ENCODE results near the gene PLEKHG7. TPM values are rescaled to one million over a fixed set of nuclear protein-coding genes. Genes with fewer than 3 reads are reported as not detected.

The PLEKHG7 gene
- total RNA-seq, 2 experiments from 2014 or later: not detected

DNA sequence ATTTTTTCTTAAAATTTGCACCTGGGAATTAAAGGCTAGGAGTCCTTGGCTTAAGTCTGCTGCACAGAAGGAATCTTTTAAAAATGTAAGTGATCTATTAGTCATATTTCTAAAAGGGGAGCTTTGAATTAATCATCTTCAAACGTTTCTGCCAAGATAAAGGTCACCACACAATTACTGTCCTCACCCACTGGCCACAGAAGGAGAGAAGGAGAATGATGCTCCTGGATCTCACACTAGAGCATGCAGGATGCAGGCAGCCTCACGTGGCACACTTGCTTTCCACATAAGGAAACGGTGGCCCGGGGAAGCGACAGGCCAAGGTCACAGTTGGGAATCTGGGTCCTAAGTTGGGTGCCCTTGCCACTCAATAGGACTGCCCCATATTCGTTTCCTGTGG is 16.9 kb downstream of the PLEKHG7 start:
- TF ChIP-seq, protein P1, sequence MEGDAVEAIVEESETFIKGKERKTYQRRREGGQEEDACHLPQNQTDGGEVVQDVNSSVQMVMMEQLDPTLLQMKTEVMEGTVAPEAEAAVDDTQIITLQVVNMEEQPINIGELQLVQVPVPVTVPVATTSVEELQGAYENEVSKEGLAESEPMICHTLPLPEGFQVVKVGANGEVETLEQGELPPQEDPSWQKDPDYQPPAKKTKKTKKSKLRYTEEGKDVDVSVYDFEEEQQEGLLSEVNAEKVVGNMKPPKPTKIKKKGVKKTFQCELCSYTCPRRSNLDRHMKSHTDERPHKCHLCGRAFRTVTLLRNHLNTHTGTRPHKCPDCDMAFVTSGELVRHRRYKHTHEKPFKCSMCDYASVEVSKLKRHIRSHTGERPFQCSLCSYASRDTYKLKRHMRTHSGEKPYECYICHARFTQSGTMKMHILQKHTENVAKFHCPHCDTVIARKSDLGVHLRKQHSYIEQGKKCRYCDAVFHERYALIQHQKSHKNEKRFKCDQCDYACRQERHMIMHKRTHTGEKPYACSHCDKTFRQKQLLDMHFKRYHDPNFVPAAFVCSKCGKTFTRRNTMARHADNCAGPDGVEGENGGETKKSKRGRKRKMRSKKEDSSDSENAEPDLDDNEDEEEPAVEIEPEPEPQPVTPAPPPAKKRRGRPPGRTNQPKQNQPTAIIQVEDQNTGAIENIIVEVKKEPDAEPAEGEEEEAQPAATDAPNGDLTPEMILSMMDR (IDR thresholded peaks at IDR 0.05): no peak
- Mint-ChIP-seq H3K27me3 (peaks cover 1% of the 10 kb centered on the region), H3K4me3 (no peak overlapping the region), H3K36me3 (ENCODE audit: low read depth) (no peaks in the 10 kb centered on the region), H3K9me3 (peaks cover 4% of the 10 kb centered on the region), H3K4me1 (ENCODE audit: low read depth) (no peaks in the 10 kb centered on the region), H3K27ac (no peak overlapping the region)
- ChIA-PET POLR2A (no interaction called here), CTCF (no interaction called here)
- intact Hi-C loops (cut with micrococcal nuclease): no loop called here
- ATAC-seq: no peak
- no peak for DNase-seq

DNA sequence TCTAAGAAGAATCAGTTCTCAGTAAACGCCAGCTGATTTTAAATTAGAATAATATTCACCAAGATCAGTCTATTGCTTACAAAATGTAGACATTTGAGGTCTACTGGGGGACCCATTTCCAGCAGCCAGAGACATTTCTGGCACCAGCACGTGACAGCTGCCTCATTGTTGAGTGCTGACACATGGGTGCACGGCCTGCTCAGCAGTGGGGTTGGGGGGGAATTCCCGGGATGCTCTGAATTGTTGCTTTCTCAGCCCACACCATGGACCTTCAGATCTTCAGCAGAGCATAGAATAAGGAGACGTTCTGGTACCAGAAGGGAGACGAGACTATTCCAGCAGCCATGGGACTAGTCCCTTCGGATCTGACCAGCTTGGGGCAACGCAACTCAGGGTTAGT is 18.3 kb downstream of the PLEKHG7 start:
- peaks cover 5% of the 10 kb centered on the region for H3K9me3 Mint-ChIP-seq
- CTCF ChIA-PET: no interaction called here

DNA sequence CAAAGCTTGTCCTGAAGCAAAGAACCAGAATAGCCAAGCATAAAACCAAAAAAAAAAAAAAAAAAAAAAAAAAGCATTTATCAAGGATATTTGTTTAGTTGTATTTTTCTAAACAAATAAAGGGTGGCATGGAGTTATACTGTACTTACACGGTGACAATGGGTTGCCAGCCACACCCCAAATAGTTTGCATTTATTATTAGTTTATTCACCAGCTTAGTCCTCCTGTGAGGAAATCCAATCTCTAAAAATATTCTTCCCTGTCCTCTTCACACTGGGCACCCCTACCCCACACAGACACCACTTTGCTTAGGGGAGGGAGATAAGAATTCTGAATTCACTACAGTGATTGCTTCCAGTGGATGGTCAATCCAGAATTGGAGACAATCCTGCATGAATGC is 18.9 kb downstream of the PLEKHG7 start:
- ATAC-seq (no peak), DNase-seq (no peak)
- Mint-ChIP-seq H3K36me3 (ENCODE audit: low read depth) (no peaks in the 10 kb centered on the region), H3K27ac (no peak overlapping the region), H3K9me3 (peaks cover 5% of the 10 kb centered on the region), H3K4me3 (no peak overlapping the region), H3K27me3 (peaks cover 1% of the 10 kb centered on the region), H3K4me1 (ENCODE audit: low read depth) (no peaks in the 10 kb centered on the region)
- CTCF ChIA-PET: no interaction called here
- POLR2A ChIA-PET: no interaction called here
- TF ChIP-seq, protein P1 (IDR thresholded peaks at IDR 0.05): no peak
- intact Hi-C loops (cut with micrococcal nuclease): no loop called here

More for the DNA sequence above, 18.3 kb downstream of the PLEKHG7 start:
- intact Hi-C loops (cut with micrococcal nuclease): no loop called here
- H3K36me3 Mint-ChIP-seq (ENCODE audit: low read depth): no peaks in the 10 kb centered on the region
- H3K27ac Mint-ChIP-seq: no peak overlapping the region
- no peak overlapping the region for H3K4me3 Mint-ChIP-seq
- TF ChIP-seq, protein P1 (IDR thresholded peaks at IDR 0.05): no peak
- no peak for ATAC-seq
- H3K27me3 Mint-ChIP-seq: peaks cover 1% of the 10 kb centered on the region
- DNase-seq: no peak
- POLR2A ChIA-PET: no interaction called here
- no peaks in the 10 kb centered on the region for H3K4me1 Mint-ChIP-seq (ENCODE audit: low read depth)

DNA sequence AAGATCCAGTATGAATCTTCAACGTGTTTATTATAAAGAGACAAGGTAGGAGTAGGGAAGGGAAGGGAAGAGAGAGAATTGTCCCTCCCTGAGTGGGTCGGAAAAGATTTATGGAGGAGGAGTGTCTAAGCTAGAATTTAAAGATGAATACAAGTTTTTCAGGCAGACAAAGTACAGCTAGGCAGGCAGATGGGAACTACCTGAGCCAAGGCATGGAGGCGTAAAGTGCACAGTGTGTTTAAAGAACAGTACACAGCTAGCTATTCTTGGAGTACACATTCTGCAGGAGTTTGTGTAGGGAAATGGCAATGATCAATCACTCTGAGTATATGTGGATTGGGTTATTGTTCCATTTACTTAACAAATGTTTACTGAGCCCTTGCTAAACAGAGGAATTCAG is 20.1 kb downstream of the PLEKHG7 start:
- intact Hi-C loops (cut with micrococcal nuclease): no loop called here
- no peak for ATAC-seq
- peaks cover 1% of the 10 kb centered on the region for H3K27me3 Mint-ChIP-seq
- no peaks in the 10 kb centered on the region for H3K4me1 Mint-ChIP-seq (ENCODE audit: low read depth)
- H3K4me3 Mint-ChIP-seq: no peak overlapping the region
- no peaks in the 10 kb centered on the region for H3K36me3 Mint-ChIP-seq (ENCODE audit: low read depth)
- ChIA-PET CTCF (no interaction called here), POLR2A (no interaction called here)
- TF ChIP-seq, protein P1 (IDR thresholded peaks at IDR 0.05): no peak
- no peak for DNase-seq
- H3K9me3 Mint-ChIP-seq: peaks cover 5% of the 10 kb centered on the region
- H3K27ac Mint-ChIP-seq: no peak overlapping the region

DNA sequence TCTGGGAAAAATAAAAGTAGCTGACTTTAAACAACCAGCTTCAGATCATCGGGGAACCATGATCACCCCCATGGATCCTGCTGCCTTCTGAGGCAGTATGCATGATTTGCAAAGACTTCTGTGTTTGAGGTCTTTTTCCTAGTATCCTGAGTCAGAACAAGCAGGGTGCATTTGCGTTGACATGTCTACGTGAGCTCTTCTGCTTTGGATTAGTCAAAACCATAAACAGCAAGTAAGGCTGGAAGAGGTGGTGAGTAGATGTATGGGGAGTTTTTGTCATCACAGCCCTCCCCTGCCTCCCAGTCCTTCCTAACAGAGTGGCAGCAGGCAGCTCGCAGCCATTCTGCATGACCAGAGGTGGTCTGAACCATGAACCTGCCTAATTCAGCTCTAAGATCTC is 24.1 kb downstream of the PLEKHG7 start:
- no peaks in the 10 kb centered on the region for H3K36me3 Mint-ChIP-seq (ENCODE audit: low read depth)

More for the DNA sequence above, 24.1 kb downstream of the PLEKHG7 start:
- POLR2A ChIA-PET: no interaction called here
- ATAC-seq: no peak
- H3K4me1 Mint-ChIP-seq (ENCODE audit: low read depth): no peaks in the 10 kb centered on the region
- TF ChIP-seq, protein P1 (IDR thresholded peaks at IDR 0.05): no peak
- intact Hi-C loops (cut with micrococcal nuclease): no loop called here
- peaks cover 5% of the 10 kb centered on the region for H3K9me3 Mint-ChIP-seq
- H3K27me3 Mint-ChIP-seq: peaks cover 2% of the 10 kb centered on the region
- H3K27ac Mint-ChIP-seq: no peak overlapping the region
- H3K4me3 Mint-ChIP-seq: no peak overlapping the region
- DNase-seq: no peak
- CTCF ChIA-PET: no interaction called here
